ENCODE data around the gene PDSS2.

DNA sequence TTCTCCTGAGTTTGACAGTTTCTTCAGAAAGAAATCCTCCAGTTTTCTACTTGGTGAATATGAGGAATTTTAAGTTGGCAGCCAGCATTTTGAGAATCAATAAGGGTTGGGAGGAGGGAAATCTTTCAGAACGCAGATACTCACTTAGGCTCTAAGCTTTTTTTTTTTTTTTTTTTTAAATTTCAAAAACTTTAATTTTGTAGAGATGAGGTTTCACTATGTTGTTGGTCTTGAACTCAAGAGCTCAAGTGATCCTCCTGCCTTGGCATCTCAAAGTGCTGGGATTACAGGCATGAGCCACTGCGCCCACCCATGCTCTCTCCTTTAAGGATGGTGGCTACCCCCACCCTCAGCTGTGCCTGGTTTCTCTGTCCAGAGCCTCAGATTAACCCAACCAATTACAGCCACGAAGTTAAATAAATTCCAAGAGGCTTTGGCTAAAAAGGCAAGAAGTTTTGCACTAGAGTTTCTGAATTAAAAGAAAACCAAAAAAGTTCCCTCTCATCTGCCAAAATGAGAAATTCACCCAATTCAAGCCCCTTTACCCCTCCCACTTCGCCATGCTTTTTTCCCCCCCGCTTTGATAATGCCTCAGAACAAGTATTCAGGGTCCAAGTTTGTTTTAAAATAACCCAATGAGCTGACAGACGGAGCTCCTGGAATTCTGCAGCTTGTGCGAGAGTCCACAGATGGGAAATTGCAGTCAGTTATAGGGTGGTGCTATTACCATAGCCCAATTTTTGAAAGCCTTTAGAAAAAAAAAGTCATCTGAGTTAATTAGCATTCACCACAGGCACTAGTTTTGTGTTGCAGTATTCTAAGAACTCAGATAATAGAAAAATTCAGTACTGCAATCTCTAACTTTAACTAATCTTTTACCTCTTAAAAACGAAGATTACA lies 249.7 kb downstream of the PDSS2 start:
- TF ChIP-seq, protein P1, sequence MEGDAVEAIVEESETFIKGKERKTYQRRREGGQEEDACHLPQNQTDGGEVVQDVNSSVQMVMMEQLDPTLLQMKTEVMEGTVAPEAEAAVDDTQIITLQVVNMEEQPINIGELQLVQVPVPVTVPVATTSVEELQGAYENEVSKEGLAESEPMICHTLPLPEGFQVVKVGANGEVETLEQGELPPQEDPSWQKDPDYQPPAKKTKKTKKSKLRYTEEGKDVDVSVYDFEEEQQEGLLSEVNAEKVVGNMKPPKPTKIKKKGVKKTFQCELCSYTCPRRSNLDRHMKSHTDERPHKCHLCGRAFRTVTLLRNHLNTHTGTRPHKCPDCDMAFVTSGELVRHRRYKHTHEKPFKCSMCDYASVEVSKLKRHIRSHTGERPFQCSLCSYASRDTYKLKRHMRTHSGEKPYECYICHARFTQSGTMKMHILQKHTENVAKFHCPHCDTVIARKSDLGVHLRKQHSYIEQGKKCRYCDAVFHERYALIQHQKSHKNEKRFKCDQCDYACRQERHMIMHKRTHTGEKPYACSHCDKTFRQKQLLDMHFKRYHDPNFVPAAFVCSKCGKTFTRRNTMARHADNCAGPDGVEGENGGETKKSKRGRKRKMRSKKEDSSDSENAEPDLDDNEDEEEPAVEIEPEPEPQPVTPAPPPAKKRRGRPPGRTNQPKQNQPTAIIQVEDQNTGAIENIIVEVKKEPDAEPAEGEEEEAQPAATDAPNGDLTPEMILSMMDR (IDR thresholded peaks at IDR 0.05; ENCODE audit: insufficient read depth, low read length, poor library complexity, severe bottlenecking) = no peak
- TF ChIP-seq EZH2phosphoT487 (conservative IDR thresholded peaks at IDR 0.05; ENCODE audit: low read length) = no peak

Measured in SU-DHL-6 (cell line).